BLaER1 treated with 17β-estradiol and CSF1 and Interleukin-3, amounts not matched to agents 10 nM and 100 nM (cell line): ENCODE results near the gene ZNF423.

ENCODE experiments used
- H3K27ac ChIP-seq, 11 experiments: shearing (Covaris generic); formaldehyde crosslinking; 2 replicates each; pipeline ENCODE4 v1.8.1; 2022
- H3K27me3 ChIP-seq, 11 experiments: shearing (Covaris generic); formaldehyde crosslinking; 2 replicates each; pipeline ENCODE4 v1.8.1; 2022
- H3K36me3 ChIP-seq, 11 experiments: shearing (Covaris generic); formaldehyde crosslinking; 2 replicates each; pipeline ENCODE4 v1.8.1; 2022
- H3K4me1 ChIP-seq, 10 experiments: shearing (Covaris generic); formaldehyde crosslinking; 2 replicates each; pipeline ENCODE4 v1.8.1; 2022
- H3K4me2 ChIP-seq, 11 experiments: shearing (Covaris generic); formaldehyde crosslinking; 2 replicates each; pipeline ENCODE4 v1.8.1; 2022
- H3K4me3 ChIP-seq, 10 experiments: shearing (Covaris generic); formaldehyde crosslinking; 2 replicates each; pipeline ENCODE4 v1.8.1; 2022
- H3K9ac ChIP-seq, 11 experiments: shearing (Covaris generic); formaldehyde crosslinking; 2 replicates each; pipeline ENCODE4 v1.8.1; 2022
- H3K9me3 ChIP-seq, 11 experiments: shearing (Covaris generic); formaldehyde crosslinking; replicated peaks in 1 of 11; 2 replicates each; pipeline ENCODE4 v1.8.1; 2022
- H4K20me1 ChIP-seq, 11 experiments: shearing (Covaris generic); formaldehyde crosslinking; 2 replicates each; pipeline ENCODE4 v1.8.1; 2022
- Cebpa-rat ChIP-seq, 11 experiments: shearing (Covaris generic); IDR thresholded peaks; 2 replicates each; pipeline ENCODE4 v1.8.1; 2022

ZNF423 gene

GRCh38 chr16:49855822-49856671 lies at the start of gene ZNF423:
TSS of gene ZNF423 (minus strand) at chr16:49856112. CDS start at chr16:49855774, 338 bp downstream.
- Histone ChIP-seq H3K9ac (peak within 1 kb of the TSS; percentile 86 to 97 (median 95)), H3K4me3 (peak within 1 kb of the TSS; percentile 73 to 87 (median 79)), H3K36me3 (no peaks in the 10 kb centered on the region), H3K27ac (peak within 1 kb of the TSS; percentile 67 to 97 (median 95); a peak in 21 of 22 replicates), H3K9me3 (no peaks in the 10 kb centered on the region), H3K4me2 (peak within 1 kb of the TSS; percentile 92 to 100 (median 99)), H4K20me1 (peaks cover 0 to 25% (median 7%) of the 10 kb centered on the region in 11 experiments; a peak in 10 of 22 replicates), H3K4me1 (peaks cover 17 to 65% (median 60%) of the 10 kb centered on the region in 10 experiments), H3K27me3 (peaks cover 0 to 25% (median 9%) of the 10 kb centered on the region in 11 experiments; a peak in 13 of 22 replicates)
- no peak for TF ChIP-seq Cebpa-rat (IDR thresholded peaks at IDR 0.05)

DNA sequence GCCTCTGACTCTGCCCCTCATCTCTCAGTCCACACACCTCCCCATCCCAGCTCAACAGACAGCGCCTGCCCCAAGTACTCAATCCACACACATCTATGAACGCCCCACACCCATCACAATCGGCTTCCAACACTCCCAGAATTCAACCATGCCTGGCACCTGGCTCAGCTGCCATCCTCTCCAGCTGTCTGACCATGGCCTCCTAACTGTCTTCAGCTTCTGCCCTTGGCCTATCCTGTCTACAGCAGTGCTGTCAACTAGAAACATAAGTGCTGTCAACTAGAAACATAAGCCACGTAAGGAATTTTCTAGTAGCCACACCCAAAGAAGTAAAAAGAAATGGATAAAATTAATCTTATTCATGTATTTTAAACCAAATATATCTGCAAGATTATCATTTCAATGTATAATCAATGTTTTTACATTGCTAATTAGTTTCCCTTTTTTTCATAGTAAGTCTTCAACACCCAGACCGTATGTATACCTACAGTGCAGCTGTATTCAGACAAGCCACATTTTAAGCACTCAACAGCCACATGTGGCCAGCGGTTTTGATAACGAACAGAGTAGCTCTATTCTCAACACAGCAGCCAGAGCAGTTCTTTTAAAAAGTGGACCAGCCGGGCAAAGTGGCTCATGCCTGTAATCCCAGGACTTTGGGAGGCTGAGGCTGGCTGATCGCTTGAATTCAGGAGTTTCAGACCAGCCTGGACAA lies 48.6 kb upstream of the ZNF423 start:
- H3K27me3 ChIP-seq: no peaks in the 10 kb centered on the region
- H3K4me3 ChIP-seq: no peak overlapping the region
- no peaks in the 10 kb centered on the region for H3K9me3 ChIP-seq
- no peak overlapping the region for H3K27ac ChIP-seq
- no peak overlapping the region for H3K4me2 ChIP-seq
- H3K36me3 ChIP-seq: no peaks in the 10 kb centered on the region
- no peaks in the 10 kb centered on the region for H4K20me1 ChIP-seq
- H3K9ac ChIP-seq: no peak overlapping the region
- H3K4me1 ChIP-seq: peaks cover 0 to 31% (median 17%) of the 10 kb centered on the region in 10 experiments; a peak in 15 of 20 replicates
- TF ChIP-seq Cebpa-rat (IDR thresholded peaks at IDR 0.05): no peak

DNA sequence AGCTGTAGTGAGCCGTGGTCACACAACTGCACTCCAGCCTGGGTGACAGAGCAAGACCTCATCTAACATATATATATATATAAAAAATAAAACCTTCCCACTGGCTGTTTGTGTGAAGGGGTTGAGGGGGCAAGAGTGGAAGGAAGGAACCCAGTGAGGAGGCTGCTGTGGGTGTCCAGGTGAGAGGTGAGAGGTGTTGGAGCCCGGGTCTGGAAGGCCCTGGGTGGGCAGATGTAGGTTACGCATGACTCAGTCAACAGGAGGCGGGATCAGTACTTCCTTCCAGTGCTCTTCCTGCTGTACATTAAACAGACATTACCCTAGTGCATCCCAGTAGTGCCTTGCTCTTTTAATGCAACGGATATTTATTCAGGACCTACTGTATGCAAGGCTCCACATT lies 47.0 kb upstream of the ZNF423 start:
- no peak overlapping the region for H3K4me3 ChIP-seq
- no peak for TF ChIP-seq Cebpa-rat (IDR thresholded peaks at IDR 0.05)
- no peaks in the 10 kb centered on the region for H3K9me3 ChIP-seq
- no peak overlapping the region for H3K9ac ChIP-seq
- H4K20me1 ChIP-seq: no peaks in the 10 kb centered on the region
- no peaks in the 10 kb centered on the region for H3K36me3 ChIP-seq
- H3K27ac ChIP-seq: no peak overlapping the region
- peaks cover 0 to 31% (median 18%) of the 10 kb centered on the region in 10 experiments; a peak in 15 of 20 replicates for H3K4me1 ChIP-seq
- peak overlapping the region in 8 of 11 experiments; percentile 21 to 47 (median 32); a peak in 13 of 22 replicates for H3K4me2 ChIP-seq
- H3K27me3 ChIP-seq: no peaks in the 10 kb centered on the region

- H3K36me3 ChIP-seq: no peaks in the 10 kb centered on the region
- H4K20me1 ChIP-seq: no peaks in the 10 kb centered on the region
- peaks cover 0 to 31% (median 18%) of the 10 kb centered on the region in 10 experiments; a peak in 15 of 20 replicates for H3K4me1 ChIP-seq
- peak overlapping the region in 3 of 11 experiments; percentile 2 to 40 (median 22); a peak in 4 of 22 replicates for H3K4me2 ChIP-seq
- no peak overlapping the region for H3K9ac ChIP-seq
- H3K4me3 ChIP-seq: no peak overlapping the region
- TF ChIP-seq Cebpa-rat (IDR thresholded peaks at IDR 0.05): no peak
- no peaks in the 10 kb centered on the region for H3K9me3 ChIP-seq
- no peak overlapping the region for H3K27ac ChIP-seq
- no peaks in the 10 kb centered on the region for H3K27me3 ChIP-seq
Observed at GRCh38 chr16:49901711-49902110, 45.8 kb upstream of the ZNF423 start.

DNA sequence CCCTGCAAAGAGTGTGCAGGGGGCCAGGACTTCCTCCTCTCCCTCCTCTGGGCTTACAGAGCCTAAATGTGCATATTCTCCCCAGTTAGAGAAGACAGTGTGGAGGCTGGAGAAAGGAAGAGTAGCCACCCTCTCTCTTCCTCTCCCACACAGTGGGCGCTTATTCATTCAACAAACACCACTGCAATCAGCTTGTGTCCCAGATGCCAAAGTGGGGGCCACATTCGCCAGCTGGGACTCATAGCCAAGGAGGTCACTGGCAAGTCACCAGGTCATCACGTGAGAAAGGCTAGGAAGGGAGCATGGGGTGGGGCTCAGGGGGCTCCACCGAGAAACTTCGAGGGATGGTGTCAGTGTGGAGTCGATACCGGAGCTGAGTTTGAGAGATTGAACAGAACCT lies 45.0 kb upstream of the ZNF423 start:
- Histone ChIP-seq H3K4me3 (no peak overlapping the region), H3K36me3 (no peaks in the 10 kb centered on the region), H3K4me2 (no peak overlapping the region), H3K27ac (no peak overlapping the region), H3K9ac (no peak overlapping the region), H4K20me1 (no peaks in the 10 kb centered on the region), H3K9me3 (no peaks in the 10 kb centered on the region), H3K27me3 (no peaks in the 10 kb centered on the region), H3K4me1 (peaks cover 0 to 31% (median 18%) of the 10 kb centered on the region in 10 experiments; a peak in 15 of 20 replicates)
- TF ChIP-seq Cebpa-rat (IDR thresholded peaks at IDR 0.05): no peak

GRCh38 chr16:49899991-49900695 lies 44.2 kb upstream of the ZNF423 start:
- peak overlapping the region in 4 of 11 experiments; percentile 5 to 41 (median 21); a peak in 5 of 22 replicates for H3K4me2 ChIP-seq
- no peaks in the 10 kb centered on the region for H4K20me1 ChIP-seq
- H3K9ac ChIP-seq: no peak overlapping the region
- H3K9me3 ChIP-seq: no peaks in the 10 kb centered on the region
- H3K27ac ChIP-seq: no peak overlapping the region
- no peak for TF ChIP-seq Cebpa-rat (IDR thresholded peaks at IDR 0.05)
- no peak overlapping the region for H3K4me3 ChIP-seq
- no peaks in the 10 kb centered on the region for H3K36me3 ChIP-seq
- H3K4me1 ChIP-seq: peaks cover 0 to 31% (median 18%) of the 10 kb centered on the region in 10 experiments; a peak in 15 of 20 replicates
- no peaks in the 10 kb centered on the region for H3K27me3 ChIP-seq

DNA sequence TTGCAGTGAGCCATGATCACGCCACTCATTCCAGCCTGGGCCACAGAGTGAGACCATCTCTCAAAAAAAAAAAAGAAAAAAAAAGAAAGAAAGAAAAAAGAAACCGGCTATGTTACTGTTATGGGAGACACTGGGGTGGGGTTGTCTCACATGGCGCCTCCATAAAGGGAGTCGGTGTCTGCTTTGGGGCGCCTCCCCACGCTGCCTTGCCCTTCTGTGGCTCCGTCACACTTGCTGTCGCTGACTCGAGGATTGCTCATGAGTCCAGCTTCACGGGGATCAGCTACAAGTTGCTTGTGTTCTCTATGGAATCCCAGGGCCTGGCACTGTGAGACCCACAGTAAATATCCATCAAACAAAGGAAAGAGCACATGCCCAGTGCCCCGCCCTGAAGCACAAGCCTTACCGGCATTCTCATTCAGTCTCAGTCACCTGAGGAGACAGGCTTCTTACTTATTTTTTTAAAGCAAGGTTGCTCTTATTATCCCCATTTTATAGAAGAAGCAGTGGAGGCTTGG lies 40.6 kb upstream of the ZNF423 start:
- no peaks in the 10 kb centered on the region for H3K36me3 ChIP-seq
- no peaks in the 10 kb centered on the region for H4K20me1 ChIP-seq
- no peak for TF ChIP-seq Cebpa-rat (IDR thresholded peaks at IDR 0.05)
- no peaks in the 10 kb centered on the region for H3K9me3 ChIP-seq
- no peak overlapping the region for H3K4me3 ChIP-seq
- peaks cover 0 to 15% (median 10%) of the 10 kb centered on the region in 10 experiments; a peak in 9 of 20 replicates for H3K4me1 ChIP-seq
- no peak overlapping the region for H3K27ac ChIP-seq
- H3K27me3 ChIP-seq: no peaks in the 10 kb centered on the region
- H3K4me2 ChIP-seq: no peak overlapping the region
- H3K9ac ChIP-seq: no peak overlapping the region

DNA sequence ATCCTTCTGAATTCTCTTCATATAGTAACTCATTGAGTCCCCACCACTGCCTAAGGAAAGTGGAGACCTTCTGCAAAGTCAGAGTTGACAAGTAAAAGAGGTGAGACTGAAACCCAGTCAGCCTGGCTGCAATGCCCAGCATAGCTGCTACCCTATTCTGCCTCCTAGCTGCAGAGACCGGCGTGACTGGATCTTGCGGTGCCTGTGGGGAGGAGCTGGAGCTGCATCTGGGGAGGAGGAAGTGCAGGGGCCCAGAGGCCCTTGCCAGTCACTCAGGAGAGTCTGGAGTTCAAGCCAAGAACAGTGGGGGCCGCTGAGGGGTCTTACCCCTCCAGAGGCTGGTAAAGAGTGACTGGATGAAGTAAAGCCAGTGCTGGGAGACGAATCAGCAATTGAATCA lies 35.0 kb upstream of the ZNF423 start:
- no peaks in the 10 kb centered on the region for H3K4me1 ChIP-seq
- no peaks in the 10 kb centered on the region for H3K36me3 ChIP-seq
- peaks cover 0 to 7% (median 0%) of the 10 kb centered on the region in 11 experiments; a peak in 2 of 22 replicates for H3K9me3 ChIP-seq
- no peaks in the 10 kb centered on the region for H4K20me1 ChIP-seq
- H3K4me3 ChIP-seq: no peak overlapping the region
- no peak overlapping the region for H3K27ac ChIP-seq
- no peaks in the 10 kb centered on the region for H3K27me3 ChIP-seq
- no peak overlapping the region for H3K9ac ChIP-seq
- TF ChIP-seq Cebpa-rat (IDR thresholded peaks at IDR 0.05): no peak
- no peak overlapping the region for H3K4me2 ChIP-seq
